ENCODE data around the gene SHTN1. TPM values are rescaled to one million over a fixed set of nuclear protein-coding genes. Genes with fewer than 3 reads are reported as not detected.

Gene SHTN1
- total RNA-seq, 4 donors from 2014 or later, result 16.8 to 45.8 (median 20.4) TPM

- WGBS, 2 donors (ENCODE audit: low coverage in 1 of 2), result 62% methylated on average over 4 of the region's 4 CpGs; no CpG with 5 or more reads in 1 of the 2 donors
- Histone ChIP-seq H3K27ac (no peak overlapping the region), H3K27me3 (peaks cover 6% of the 10 kb centered on the region), H3K36me3 (no peaks in the 10 kb centered on the region), H3K9me3 (no peaks in the 10 kb centered on the region), H3K4me1 (no peaks in the 10 kb centered on the region), H3K4me3 (no peak overlapping the region)
- TF ChIP-seq POLR2AphosphoS5 (IDR thresholded peaks at IDR 0.05) (no peak), EP300 (IDR thresholded peaks at IDR 0.05; ENCODE audit: low read depth) (no peak), CTCF (IDR thresholded peaks at IDR 0.05) (no peak), POLR2A (IDR thresholded peaks at IDR 0.05) (no peak)
- no peak for DNase-seq
- in situ Hi-C loops (cut with MboI; ENCODE audit: low pct_ligation_motif_present in 1 of 4, low pct_unique_long_range_greater_than_20kb in 1 of 4, low sequenced_read_pairs in 3 of 4), result no loop called here
- intact Hi-C loops (cut with DNase I; ENCODE audit: low total_unique reads), result no loop called here
Observed at GRCh38 chr10:116868722-116869121, 136.3 kb downstream of the SHTN1 start.

- no peaks in the 10 kb centered on the region for H3K36me3 ChIP-seq
- no peak for DNase-seq
- in situ Hi-C loops (cut with MboI; ENCODE audit: low pct_ligation_motif_present in 1 of 4, low pct_unique_long_range_greater_than_20kb in 1 of 4, low sequenced_read_pairs in 3 of 4) (no loop called here), intact Hi-C loops (cut with DNase I; ENCODE audit: low total_unique reads) (no loop called here)
- no peak overlapping the region for H3K4me3 ChIP-seq
- no peak overlapping the region for H3K27ac ChIP-seq
- TF ChIP-seq CTCF (IDR thresholded peaks at IDR 0.05) (no peak), EP300 (IDR thresholded peaks at IDR 0.05; ENCODE audit: low read depth) (no peak), POLR2A (IDR thresholded peaks at IDR 0.05) (no peak), POLR2AphosphoS5 (IDR thresholded peaks at IDR 0.05) (no peak)
- H3K4me1 ChIP-seq, result no peaks in the 10 kb centered on the region
- 52 to 55% methylated on average over 3 to 4 of the region's 4 CpGs for WGBS, 2 donors (ENCODE audit: low coverage in 1 of 2)
- H3K9me3 ChIP-seq, result no peaks in the 10 kb centered on the region
- H3K27me3 ChIP-seq, result peaks cover 4% of the 10 kb centered on the region
Observed at GRCh38 chr10:116868198-116868676, 136.8 kb downstream of the SHTN1 start.

GRCh38 chr10:116866987-116867595, 137.9 kb downstream of the SHTN1 start:
- Histone ChIP-seq H3K27me3 (no peaks in the 10 kb centered on the region), H3K9me3 (no peaks in the 10 kb centered on the region), H3K4me3 (no peak overlapping the region), H3K27ac (no peak overlapping the region), H3K36me3 (no peaks in the 10 kb centered on the region), H3K4me1 (no peaks in the 10 kb centered on the region)
- in situ Hi-C loops (cut with MboI; ENCODE audit: low pct_ligation_motif_present in 1 of 4, low pct_unique_long_range_greater_than_20kb in 1 of 4, low sequenced_read_pairs in 3 of 4), result no loop called here
- intact Hi-C loops (cut with DNase I; ENCODE audit: low total_unique reads), result no loop called here
- 90 to 100% methylated on average over 5 to 6 of the region's 6 CpGs for WGBS, 2 donors (ENCODE audit: low coverage in 1 of 2)
- TF ChIP-seq POLR2A (IDR thresholded peaks at IDR 0.05), result no peak
- no peak for DNase-seq

GRCh38 chr10:116866066-116866465, 138.9 kb downstream of the SHTN1 start:
- TF ChIP-seq EP300 (IDR thresholded peaks at IDR 0.05; ENCODE audit: low read depth) (no peak), CTCF (IDR thresholded peaks at IDR 0.05) (no peak), POLR2AphosphoS5 (IDR thresholded peaks at IDR 0.05) (no peak), POLR2A (IDR thresholded peaks at IDR 0.05) (no peak)
- in situ Hi-C loops (cut with MboI; ENCODE audit: low pct_ligation_motif_present in 1 of 4, low pct_unique_long_range_greater_than_20kb in 1 of 4, low sequenced_read_pairs in 3 of 4), result no loop called here
- WGBS, 2 donors (ENCODE audit: low coverage in 1 of 2), result 41 to 60% methylated on average over 2 of the region's 2 CpGs
- Histone ChIP-seq H3K9me3 (no peaks in the 10 kb centered on the region), H3K27ac (no peak overlapping the region), H3K4me3 (no peak overlapping the region), H3K27me3 (no peaks in the 10 kb centered on the region), H3K4me1 (no peaks in the 10 kb centered on the region), H3K36me3 (no peaks in the 10 kb centered on the region)
- intact Hi-C loops (cut with DNase I; ENCODE audit: low total_unique reads), result no loop called here
- DNase-seq, result no peak

- Histone ChIP-seq H3K9me3 (no peaks in the 10 kb centered on the region), H3K36me3 (no peaks in the 10 kb centered on the region), H3K27ac (no peak overlapping the region), H3K4me1 (no peaks in the 10 kb centered on the region), H3K27me3 (no peaks in the 10 kb centered on the region), H3K4me3 (no peak overlapping the region)
- 83 to 91% methylated on average over 4 of the region's 4 CpGs for WGBS, 2 donors (ENCODE audit: low coverage in 1 of 2)
- intact Hi-C loops (cut with DNase I; ENCODE audit: low total_unique reads), result no loop called here
- no peak for DNase-seq
- TF ChIP-seq POLR2A (IDR thresholded peaks at IDR 0.05) (no peak), EP300 (IDR thresholded peaks at IDR 0.05; ENCODE audit: low read depth) (no peak), CTCF (IDR thresholded peaks at IDR 0.05) (no peak)
- in situ Hi-C loops (cut with MboI; ENCODE audit: low pct_ligation_motif_present in 1 of 4, low pct_unique_long_range_greater_than_20kb in 1 of 4, low sequenced_read_pairs in 3 of 4), result no loop called here
Observed at GRCh38 chr10:116864436-116864835, 140.6 kb downstream of the SHTN1 start.
